ENCODE data around the gene ALDH1A2.

- TF ChIP-seq CTCF (conservative IDR thresholded peaks at IDR 0.05 in 1 of 2, IDR thresholded peaks at IDR 0.05 in 1 of 2; ENCODE audit: extremely low read depth in 1 of 2, insufficient read depth in 1 of 2, low read depth in 1 of 2, low read length in 2 of 2) (no peak), EZH2 (IDR thresholded peaks at IDR 0.05; ENCODE audit: borderline replicate concordance, low read length) (no peak)
Measured at GRCh38 chr15:57953874-57954273, 111.6 kb downstream of the ALDH1A2 start.

All from mammary epithelial cell (primary cell).